Activated T-cell treated with anti-CD3 and anti-CD28 coated beads, Interleukin-2, amount 50 U/mL, for 72 hours (primary cell): Measurements from ENCODE around the gene THSD8. TPM values are rescaled to one million over a fixed set of nuclear protein-coding genes. Genes with fewer than 3 reads are reported as not detected.

Experiments
- ATAC-seq, 2 donors: fragments of 150-1000 bp; cut with Tn5 transposase; replicated peaks in 1 of 2; 2 replicates each; pipeline ENCODE4 v1.10.0; 2021; ENCODE audit warnings: moderate library complexity in 2 of 2, mild to moderate bottlenecking in 1 of 2
- DNase-seq, 2 donors: peaks; one replicate each; pipeline ENCODE4 v3.0.0; 2021 to 2022; ENCODE audit warnings: mixed read lengths in 1 of 2
- H3K27ac Mint-ChIP-seq: one replicate; pipeline ENCODE4 v1.8.0; 2022; ENCODE audit warnings: mild to moderate bottlenecking, moderate library complexity, mixed read lengths
- H3K27me3 Mint-ChIP-seq: one replicate; pipeline ENCODE4 v1.8.0; 2022; ENCODE audit warnings: low read depth, mixed read lengths
- H3K36me3 Mint-ChIP-seq, 2 donors: one replicate each; pipeline ENCODE4 v1.8.0; 2022; ENCODE audit warnings: mixed read lengths in 2 of 2, mild to moderate bottlenecking in 1 of 2; ENCODE audit not compliant: insufficient read depth in 2 of 2
- H3K4me1 Mint-ChIP-seq: one replicate; pipeline ENCODE4 v1.8.0; 2022; ENCODE audit warnings: low read depth, mixed read lengths
- H3K4me3 Mint-ChIP-seq, 2 donors: one replicate each; pipeline ENCODE4 v1.8.0; 2022; ENCODE audit warnings: mild to moderate bottlenecking in 2 of 2, mixed read lengths in 2 of 2, moderate library complexity in 2 of 2
- H3K9me3 Mint-ChIP-seq, 2 donors: one replicate each; pipeline ENCODE4 v1.8.0; 2022; ENCODE audit warnings: mixed read lengths in 2 of 2
- total RNA-seq, 2 donors: library from RNA; stranded (reverse); gene quantifications; one replicate each; pipeline ENCODE4 v1.2.3, GENCODE V29; 2022

Gene THSD8
- total RNA-seq, result 10 to 100 TPM; 23.7 to 27.1 TPM

GRCh38 chr19:12801466-12802266 is at the start of gene THSD8, which contains the start of gene PRDX2:
TSS of gene THSD8 (plus strand) at chr19:12802069. CDS start at chr19:12802072, 3 bp downstream.
TSS of gene PRDX2 (minus strand) at chr19:12801800. CDS start at chr19:12801261, 539 bp downstream.
- peaks cover 1 to 7% of the 10 kb centered on the region in 2 donors for H3K36me3 Mint-ChIP-seq
- H3K4me1 Mint-ChIP-seq, result peaks cover 41% of the 10 kb centered on the region
- ATAC-seq, result peak; percentile 70 to 71
- H3K9me3 Mint-ChIP-seq, result no peaks in the 10 kb centered on the region
- H3K27ac Mint-ChIP-seq, result peak within 1 kb of the TSS; percentile 87
- peak within 1 kb of the TSS; percentile 94 for H3K4me3 Mint-ChIP-seq
- no peaks in the 10 kb centered on the region for H3K27me3 Mint-ChIP-seq
- peak; percentile 88 to 90 for DNase-seq

- Mint-ChIP-seq H3K27me3 (peaks cover 46% of the 10 kb centered on the region), H3K36me3 (no peaks in the 10 kb centered on the region), H3K27ac (no peak overlapping the region), H3K4me1 (peaks cover 3% of the 10 kb centered on the region), H3K4me3 (no peak overlapping the region), H3K9me3 (no peaks in the 10 kb centered on the region)
- DNase-seq, result no peak
- no peak for ATAC-seq
Observed at GRCh38 chr19:12754465-12755196, 47.2 kb upstream of the THSD8 start.

DNA sequence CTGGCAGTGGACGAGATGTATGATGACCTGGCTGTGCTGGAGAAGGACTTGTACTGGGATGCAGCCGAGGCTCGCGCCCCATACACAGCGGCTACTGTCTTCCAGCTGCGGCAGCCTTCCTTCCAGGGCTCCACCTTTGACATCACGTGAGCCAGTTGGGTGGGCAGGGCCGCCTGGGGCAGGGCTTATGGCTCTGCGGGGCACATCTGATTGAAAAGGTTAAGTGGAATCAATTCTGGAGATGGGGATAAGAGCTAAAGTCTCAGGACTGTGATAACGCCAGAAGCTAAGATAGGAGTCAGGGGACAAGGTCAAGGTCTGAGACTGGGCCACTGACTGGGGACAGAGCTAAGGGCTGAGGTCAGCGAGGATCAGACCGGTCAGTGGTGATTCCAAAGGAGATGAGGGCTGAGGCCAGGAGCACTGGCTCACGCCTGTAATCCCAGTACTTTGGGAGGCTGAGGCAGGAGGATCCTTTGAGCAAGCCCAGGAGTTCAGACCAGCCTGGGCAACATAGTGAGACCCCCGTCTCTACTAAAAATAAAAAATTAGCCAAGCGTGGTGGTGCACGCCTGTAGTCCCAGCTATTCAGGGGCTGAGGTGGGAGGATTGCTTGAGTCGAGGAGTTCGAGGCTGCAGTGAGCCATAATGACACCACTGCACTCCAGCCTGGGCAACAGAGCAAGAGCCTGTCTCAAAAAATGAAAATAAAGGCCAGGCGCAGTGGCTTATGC is 45.6 kb upstream of the THSD8 start:
- peaks cover 30% of the 10 kb centered on the region for H3K27me3 Mint-ChIP-seq
- H3K27ac Mint-ChIP-seq, result no peak overlapping the region
- peak overlapping the region in 1 of 2 donors; percentile 42 for H3K4me3 Mint-ChIP-seq
- H3K9me3 Mint-ChIP-seq, result no peaks in the 10 kb centered on the region
- no peaks in the 10 kb centered on the region for H3K36me3 Mint-ChIP-seq
- DNase-seq (no peak), ATAC-seq (no peak)
- peaks cover 6% of the 10 kb centered on the region for H3K4me1 Mint-ChIP-seq

DNA sequence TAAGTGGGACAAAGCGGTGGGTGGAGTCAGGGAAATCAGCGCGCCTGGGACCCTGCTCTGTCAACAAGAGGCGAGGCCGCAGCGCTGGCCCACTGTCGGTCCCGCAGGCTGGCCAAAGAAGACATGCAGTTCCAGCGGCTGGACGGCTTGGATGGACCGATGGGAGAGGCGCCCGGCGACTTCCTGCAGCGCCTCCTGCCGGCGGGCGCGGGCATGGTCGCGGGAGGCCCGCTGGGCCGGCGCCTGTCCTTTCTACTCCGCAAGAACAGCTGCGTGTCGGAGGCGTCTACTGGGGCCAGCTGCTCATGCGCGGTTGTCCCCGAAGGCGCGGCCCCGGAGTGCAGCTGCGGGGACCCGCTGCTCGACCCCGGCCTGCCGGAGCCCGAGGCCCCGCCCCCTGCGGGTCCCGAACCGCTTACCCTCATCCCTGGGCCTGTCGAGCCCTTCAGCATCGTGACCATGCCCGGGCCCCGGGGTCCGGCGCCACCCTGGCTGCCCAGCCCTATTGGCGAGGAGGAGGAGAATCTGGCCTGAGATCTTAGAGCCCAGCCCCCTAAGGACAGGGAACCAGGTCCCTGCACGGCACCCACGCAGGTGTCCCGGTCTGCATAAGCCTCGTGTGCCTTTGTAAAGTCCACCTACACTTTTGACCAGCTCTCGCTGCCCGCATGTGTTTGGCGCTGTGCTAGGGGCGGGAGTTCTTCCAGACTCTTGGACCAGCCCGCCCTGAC is 44.2 kb upstream of the THSD8 start:
- H3K4me3 Mint-ChIP-seq, result peak overlapping the region; percentile 67 to 70

GRCh38 chr19:12759686-12760085 is 42.2 kb upstream of the THSD8 start:
- no peak overlapping the region for H3K4me3 Mint-ChIP-seq
- ATAC-seq (no peak), DNase-seq (no peak)
- no peaks in the 10 kb centered on the region for H3K9me3 Mint-ChIP-seq
- peaks cover 6% of the 10 kb centered on the region for H3K4me1 Mint-ChIP-seq
- H3K27ac Mint-ChIP-seq, result no peak overlapping the region
- peaks cover 18% of the 10 kb centered on the region for H3K27me3 Mint-ChIP-seq
- H3K36me3 Mint-ChIP-seq, result no peaks in the 10 kb centered on the region

More for the DNA sequence above, 44.2 kb upstream of the THSD8 start:
- Mint-ChIP-seq H3K27ac (no peak overlapping the region), H3K27me3 (peaks cover 25% of the 10 kb centered on the region), H3K36me3 (no peaks in the 10 kb centered on the region), H3K4me1 (peaks cover 6% of the 10 kb centered on the region), H3K9me3 (no peaks in the 10 kb centered on the region)
- ATAC-seq (peak; percentile 78 to 87), DNase-seq (peak; percentile 70 to 84)

DNA sequence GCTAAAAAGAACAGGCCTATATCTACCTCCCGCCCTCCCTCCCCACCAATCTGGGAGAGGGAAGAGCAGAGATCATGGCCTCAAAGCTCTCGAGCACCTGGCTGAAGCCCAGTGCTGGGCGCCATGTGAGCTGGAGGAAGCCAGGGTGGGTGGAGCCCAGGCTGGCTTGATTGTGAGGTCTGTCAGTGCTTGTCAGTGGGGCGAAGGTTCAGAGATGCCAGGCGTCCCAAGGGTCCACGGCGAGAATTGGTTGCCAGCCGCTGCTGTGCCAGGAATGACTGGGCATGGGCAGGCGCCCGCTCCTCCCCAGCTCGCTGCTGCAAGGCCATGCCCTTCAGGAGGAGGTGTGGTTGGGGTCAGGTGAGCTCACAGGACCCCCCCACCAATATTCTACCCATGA is 38.8 kb upstream of the THSD8 start:
- DNase-seq (no peak), ATAC-seq (no peak)
- no peaks in the 10 kb centered on the region for H3K9me3 Mint-ChIP-seq
- no peak overlapping the region for H3K4me3 Mint-ChIP-seq
- H3K4me1 Mint-ChIP-seq, result peaks cover 12% of the 10 kb centered on the region
- H3K27me3 Mint-ChIP-seq, result peaks cover 6% of the 10 kb centered on the region
- no peaks in the 10 kb centered on the region for H3K36me3 Mint-ChIP-seq
- no peak overlapping the region for H3K27ac Mint-ChIP-seq

DNA sequence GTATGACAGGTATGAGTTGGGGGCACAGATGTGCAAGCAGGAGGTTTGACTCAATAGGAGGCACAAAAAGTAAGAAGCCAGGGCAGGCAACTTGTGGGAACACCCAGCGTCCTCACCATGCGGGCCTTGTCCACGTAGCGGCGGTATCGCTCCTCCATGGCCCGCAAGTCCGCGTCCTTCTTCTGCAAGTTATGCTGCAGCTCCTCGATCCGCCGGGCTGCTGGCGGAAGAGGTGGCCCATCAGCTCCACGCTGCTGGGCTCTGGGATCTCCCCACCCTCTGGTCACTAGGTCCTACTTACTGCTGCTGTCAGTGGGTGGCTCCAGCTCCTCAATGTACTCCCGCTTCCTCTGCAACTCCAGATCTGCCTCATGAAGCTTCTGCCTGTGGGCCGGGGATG is 37.2 kb upstream of the THSD8 start:
- Mint-ChIP-seq H3K4me1 (peaks cover 16% of the 10 kb centered on the region), H3K27me3 (no peaks in the 10 kb centered on the region), H3K36me3 (no peaks in the 10 kb centered on the region), H3K9me3 (no peaks in the 10 kb centered on the region), H3K4me3 (no peak overlapping the region), H3K27ac (no peak overlapping the region)
- no peak for ATAC-seq
- no peak for DNase-seq

DNA sequence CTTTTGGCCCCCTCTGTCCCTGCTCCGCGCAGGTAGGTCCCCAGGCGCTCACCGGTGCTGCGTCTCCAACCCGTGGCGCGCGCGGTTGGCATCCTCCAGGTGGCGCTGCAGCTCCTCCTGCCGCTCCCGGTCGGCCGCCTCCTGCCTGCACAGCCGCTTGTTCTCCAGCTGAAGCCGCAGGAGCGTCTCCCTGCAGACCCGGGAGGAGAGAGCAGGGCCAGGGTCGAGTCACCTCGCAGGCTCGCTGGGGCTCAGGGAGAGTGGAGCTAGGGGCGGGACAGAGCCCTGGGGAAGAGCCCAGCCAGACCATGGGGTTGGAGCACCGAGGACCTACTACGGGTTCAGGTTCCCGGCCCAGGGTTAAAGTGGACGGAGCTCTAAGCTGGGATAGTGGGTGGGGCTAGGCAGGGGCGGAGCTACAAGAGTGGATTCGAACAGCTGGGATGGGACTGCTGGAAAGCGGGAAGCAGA is 35.8 kb upstream of the THSD8 start:
- Mint-ChIP-seq H3K4me1 (peaks cover 18% of the 10 kb centered on the region), H3K4me3 (peak overlapping the region; percentile 57 to 73), H3K27ac (no peak overlapping the region), H3K27me3 (no peaks in the 10 kb centered on the region), H3K36me3 (no peaks in the 10 kb centered on the region), H3K9me3 (no peaks in the 10 kb centered on the region)
- ATAC-seq (peak; percentile 80 to 85), DNase-seq (peak; percentile 87 to 90)

DNA sequence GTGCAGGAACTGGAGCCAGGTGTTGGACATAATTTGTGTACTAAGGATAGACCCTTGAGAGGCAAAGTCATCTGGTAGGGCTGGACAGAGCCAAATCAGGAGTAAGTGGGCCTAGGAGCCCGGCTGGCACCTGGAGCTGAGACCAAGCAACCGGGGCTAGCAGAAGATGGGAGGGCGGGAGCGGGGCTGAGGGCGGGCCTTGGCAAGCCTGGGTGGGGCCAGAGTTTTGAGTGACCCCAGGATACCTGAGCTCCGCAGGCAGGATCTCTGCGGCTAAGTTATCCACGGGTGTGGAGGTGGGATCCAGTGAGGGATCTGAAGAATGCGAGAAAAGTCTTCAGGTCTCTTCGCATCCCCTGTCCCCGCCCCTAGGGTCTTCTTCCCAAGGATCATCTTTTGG is 34.7 kb upstream of the THSD8 start:
- Mint-ChIP-seq H3K27ac (no peak overlapping the region), H3K27me3 (no peaks in the 10 kb centered on the region), H3K9me3 (no peaks in the 10 kb centered on the region), H3K36me3 (no peaks in the 10 kb centered on the region), H3K4me3 (no peak overlapping the region), H3K4me1 (peaks cover 18% of the 10 kb centered on the region)
- no peak for DNase-seq
- ATAC-seq, result no peak

GRCh38 chr19:12767666-12768065 is 34.2 kb upstream of the THSD8 start:
- DNase-seq, result no peak
- no peaks in the 10 kb centered on the region for H3K9me3 Mint-ChIP-seq
- peaks cover 18% of the 10 kb centered on the region for H3K4me1 Mint-ChIP-seq
- no peak overlapping the region for H3K4me3 Mint-ChIP-seq
- H3K27ac Mint-ChIP-seq, result no peak overlapping the region
- no peak for ATAC-seq
- no peaks in the 10 kb centered on the region for H3K27me3 Mint-ChIP-seq
- H3K36me3 Mint-ChIP-seq, result no peaks in the 10 kb centered on the region

DNA sequence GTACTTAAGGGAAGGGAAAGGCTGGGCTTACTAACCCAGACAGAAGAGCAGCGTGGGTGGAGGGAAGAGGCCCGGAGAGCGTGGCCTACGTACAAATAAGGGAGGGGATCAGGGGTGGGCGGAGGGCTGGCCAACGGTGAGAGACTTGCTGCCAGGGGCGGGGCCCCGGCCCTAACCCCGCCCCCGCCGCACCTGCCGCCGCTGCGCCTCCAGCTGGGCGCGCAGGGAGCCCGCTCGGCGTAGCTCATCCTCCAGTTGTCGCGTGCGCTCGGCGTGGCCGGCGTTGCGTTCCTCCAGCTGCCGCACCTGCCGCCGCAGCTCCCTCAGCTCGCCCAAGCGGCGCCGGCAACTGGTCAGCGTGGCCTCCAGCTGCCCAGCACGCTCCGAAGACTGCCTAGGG is 32.2 kb upstream of the THSD8 start:
- Mint-ChIP-seq H3K9me3 (no peaks in the 10 kb centered on the region), H3K4me3 (peak overlapping the region; percentile 47 to 56), H3K36me3 (peaks cover 0 to 2% of the 10 kb centered on the region in 2 donors), H3K27ac (no peak overlapping the region), H3K4me1 (peaks cover 31% of the 10 kb centered on the region), H3K27me3 (no peaks in the 10 kb centered on the region)
- peak; percentile 82 for ATAC-seq
- peak; percentile 62 to 66 for DNase-seq

DNA sequence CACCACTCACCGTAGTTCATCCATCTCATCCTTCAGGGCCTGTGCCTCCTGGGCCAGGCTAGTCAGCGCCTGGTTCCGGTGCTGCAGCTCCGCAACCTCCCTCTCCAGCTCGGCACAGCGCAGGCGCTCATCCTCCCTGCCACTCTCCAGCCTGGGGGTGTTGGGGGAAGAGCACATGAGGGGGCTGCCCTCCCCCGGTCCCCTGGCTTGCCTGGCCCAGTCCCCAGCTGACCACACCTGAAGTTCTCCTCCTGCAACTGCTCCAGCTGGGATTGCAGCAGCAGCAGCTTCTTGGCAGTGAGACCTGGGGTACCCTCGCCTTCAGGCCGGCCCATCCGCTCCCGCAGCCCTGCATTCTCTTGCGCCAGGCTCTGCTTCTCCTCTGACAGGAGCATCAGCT is 30.9 kb upstream of the THSD8 start:
- Mint-ChIP-seq H3K27me3 (no peaks in the 10 kb centered on the region), H3K4me3 (no peak overlapping the region), H3K9me3 (no peaks in the 10 kb centered on the region), H3K36me3 (peaks cover 0 to 2% of the 10 kb centered on the region in 2 donors), H3K4me1 (peaks cover 31% of the 10 kb centered on the region), H3K27ac (no peak overlapping the region)
- no peak for DNase-seq
- no peak for ATAC-seq
